Stomach (tissue), 9 donors: Measurements from ENCODE around the gene LRCH1. TPM values are rescaled to one million over a fixed set of nuclear protein-coding genes. Genes with fewer than 3 reads are reported as not detected.
A peak's percentile ranks its signal among the peaks of the same experiment; 100 is the strongest.

Experiments used
- DNase-seq, 2 donors: peaks; one replicate each; pipeline versions ENCODE4 v3.0.0 to v3.0.0-alpha.2; 2013 to 2019
- H3K27ac ChIP-seq, 5 donors: fragments of 200-600 bp in 4 of 5; sonication (generic) in 4 of 5; one replicate each; pipeline ENCODE4 v1.5.1; 2013 to 2019; ENCODE audit warnings: mild to moderate bottlenecking in 1 of 5, moderate library complexity in 1 of 5
- H3K27me3 ChIP-seq, 3 donors: fragments of 200-600 bp; sonication (generic); one replicate each; pipeline ENCODE4 v1.5.1; 2017 to 2019; ENCODE audit warnings: mixed run types in 1 of 3
- H3K36me3 ChIP-seq, 4 donors: fragments of 200-600 bp; sonication (generic); 1 replicate in 3 of 4; 2 replicates in 1 of 4; pipeline ENCODE4 v1.5.1; 2016 to 2019
- H3K4me1 ChIP-seq, 4 donors: fragments of 200-600 bp; sonication (generic); one replicate each; pipeline ENCODE4 v1.5.1; 2016 to 2019
- H3K4me3 ChIP-seq, 4 donors: fragments of 200-600 bp; sonication (generic) in 3 of 4; one replicate each; pipeline ENCODE4 v1.5.1; 2016 to 2019; ENCODE audit warnings: mild to moderate bottlenecking in 1 of 4
- H3K9me3 ChIP-seq, 4 donors: fragments of 200-600 bp; sonication (generic); one replicate each; pipeline ENCODE4 v1.5.1; 2016 to 2019
- CTCF ChIP-seq, 7 experiments: fragments of 450-650 bp in 4 of 7; fragments of 200-600 bp in 3 of 7; sonication (generic) in 3 of 7; IDR thresholded peaks; one replicate each; pipeline ENCODE4 v1.5.1; 2016 to 2019; ENCODE audit warnings: antibody characterized with exemption in 7 of 7, control low read depth in 2 of 7, mild to moderate bottlenecking in 1 of 7
- EP300 ChIP-seq: sonication (generic); formaldehyde crosslinking; IDR thresholded peaks from one replicate; pipeline ENCODE4 v1.6.1; 2017; ENCODE audit warnings: antibody characterized with exemption
- POLR2A ChIP-seq, 4 donors: fragments of 450-650 bp; IDR thresholded peaks; one replicate each; pipeline ENCODE4 v1.6.1; 2016; ENCODE audit warnings: antibody characterized with exemption in 4 of 4, control low read depth in 2 of 4, mild to moderate bottlenecking in 1 of 4, moderate library complexity in 1 of 4
- POLR2AphosphoS5 ChIP-seq, 3 donors: sonication (generic); formaldehyde crosslinking; IDR thresholded peaks; one replicate each; pipeline ENCODE4 v1.6.1; 2016; ENCODE audit warnings: antibody characterized with exemption in 3 of 3
- WGBS, 5 donors: extraction: QIAGEN DNeasy Blood & Tissue Kit in 3 of 5; methylation state at CpG; one replicate each; pipeline versions ENCODE4 v1.1.5 to v1.1.7; 2013 to 2018; 5-methylcytosine and 5-hydroxymethylcytosine counted together
- intact Hi-C: fragments of 100-400 bp; cut with DNase I; formaldehyde crosslinking; loops from one replicate; pipeline ENCODE4 v1.15.1; 2023; ENCODE audit warnings: low total_unique reads
- polyA plus RNA-seq, 3 donors: library from polyadenylated mRNA; stranded (reverse); fragments of 200-250 nt; gene quantifications; one replicate each; pipeline ENCODE4 v1.2.3, GENCODE V29; 2013
- total RNA-seq, 5 donors: library from RNA; depleted of rRNA; stranded (reverse); fragments of >200 nt; gene quantifications; one replicate each; pipeline versions ENCODE4 v1.1.0 to v1.2.3, GENCODE V29; 2014 to 2016
- donor health status: healthy with polysubstance abuse.
- donor health status: Bipolar disorder and iron deficiency.
- donor health status: healthy.

Gene LRCH1
- total and polyA plus RNA-seq, 8 donors, result 5.4 to 70.6 (median 19.4) TPM

GRCh38 chr13:46620471-46620870, 67.5 kb downstream of the LRCH1 start:
- Histone ChIP-seq H3K27me3 (no peaks in the 10 kb centered on the region), H3K4me3 (no peak overlapping the region), H3K27ac (peak overlapping the region in 2 of 5 donors; percentile 18 to 53), H3K4me1 (peaks cover 50 to 99% (median 79%) of the 10 kb centered on the region in 4 donors), H3K36me3 (no peaks in the 10 kb centered on the region), H3K9me3 (no peaks in the 10 kb centered on the region)
- WGBS, 5 donors, result 30 to 47% (median 39%) methylated on average over 2 of the region's 2 CpGs
- intact Hi-C loops, result no loop called here
- no peak for TF ChIP-seq POLR2AphosphoS5 (IDR thresholded peaks at IDR 0.05)
- no peak for TF ChIP-seq CTCF (IDR thresholded peaks at IDR 0.05)
- no peak for TF ChIP-seq EP300
- TF ChIP-seq POLR2A (IDR thresholded peaks at IDR 0.05), result no peak
- DNase-seq, result no peak

GRCh38 chr13:46621133-46621532, 68.2 kb downstream of the LRCH1 start:
- DNase-seq, result no peak
- Histone ChIP-seq H3K4me1 (peaks cover 48 to 99% (median 74%) of the 10 kb centered on the region in 4 donors), H3K27ac (peak overlapping the region in 1 of 5 donors; percentile 53), H3K27me3 (no peaks in the 10 kb centered on the region), H3K36me3 (no peaks in the 10 kb centered on the region), H3K9me3 (no peaks in the 10 kb centered on the region), H3K4me3 (no peak overlapping the region)
- TF ChIP-seq EP300, result no peak
- TF ChIP-seq POLR2AphosphoS5 (IDR thresholded peaks at IDR 0.05), result no peak
- no peak for TF ChIP-seq POLR2A (IDR thresholded peaks at IDR 0.05)
- no peak for TF ChIP-seq CTCF (IDR thresholded peaks at IDR 0.05)
- intact Hi-C loops, result no loop called here
- WGBS, 5 donors, result 76 to 91% (median 78%) methylated on average over 2 of the region's 2 CpGs

- Histone ChIP-seq H3K4me1 (peaks cover 47 to 91% (median 73%) of the 10 kb centered on the region in 4 donors), H3K27me3 (no peaks in the 10 kb centered on the region), H3K27ac (peak overlapping the region in 3 of 5 donors; percentile 47 to 68 (median 57)), H3K9me3 (no peaks in the 10 kb centered on the region), H3K4me3 (no peak overlapping the region), H3K36me3 (no peaks in the 10 kb centered on the region)
- intact Hi-C loops, result no loop called here
- no peak for TF ChIP-seq POLR2AphosphoS5 (IDR thresholded peaks at IDR 0.05)
- no peak for TF ChIP-seq EP300
- TF ChIP-seq CTCF (IDR thresholded peaks at IDR 0.05), result no peak
- TF ChIP-seq POLR2A (IDR thresholded peaks at IDR 0.05), result no peak
- DNase-seq, result no peak
- WGBS, 5 donors, result 13 to 35% (median 22%) methylated on average over 4 of the region's 4 CpGs
Observed at GRCh38 chr13:46621792-46622629, 69.0 kb downstream of the LRCH1 start.

- intact Hi-C loops, result no loop called here
- Histone ChIP-seq H3K36me3 (no peaks in the 10 kb centered on the region), H3K27ac (peak overlapping the region in 3 of 5 donors; percentile 47 to 68 (median 57)), H3K4me1 (peaks cover 41 to 91% (median 69%) of the 10 kb centered on the region in 4 donors), H3K9me3 (no peaks in the 10 kb centered on the region), H3K4me3 (no peak overlapping the region), H3K27me3 (no peaks in the 10 kb centered on the region)
- TF ChIP-seq POLR2AphosphoS5 (IDR thresholded peaks at IDR 0.05), result peak; percentile 24 to 65 (median 38)
- TF ChIP-seq EP300, result no peak
- DNase-seq, result peak in 1 of 2 donors; percentile 86
- WGBS, 5 donors, result 30 to 44% (median 41%) methylated on average over 4 of the region's 4 CpGs
Observed at GRCh38 chr13:46622630-46623256, 69.8 kb downstream of the LRCH1 start.
